Mesenchymal stem cell (in vitro differentiated cells and primary cell): ENCODE measurements around the gene RNASET2.
"Not testable (repeated sequence)": the region's sequence is repeated elsewhere in the genome, so short reads cannot be mapped to it uniquely, and the experiment has no call there.

Source experiments
- DNase-seq: peaks from one replicate; pipeline ENCODE4 v3.0.0-alpha.2; 2013
- H2AFZ ChIP-seq: one replicate; pipeline ENCODE4 v1.6.1; 2013; ENCODE audit warnings: low read depth, mild to moderate bottlenecking, control low read depth, inconsistent platforms, low read length, moderate library complexity
- H2AK5ac ChIP-seq: 2 replicates; pipeline ENCODE4 v1.6.1; 2013; ENCODE audit warnings: low read length, moderate library complexity, mild to moderate bottlenecking, inconsistent platforms; ENCODE audit not compliant: severe bottlenecking
- H2BK120ac ChIP-seq: one replicate; pipeline ENCODE4 v1.6.1; 2013; ENCODE audit warnings: low read depth, mild to moderate bottlenecking, inconsistent platforms, low read length, moderate library complexity
- H2BK12ac ChIP-seq, 2 experiments: one replicate each; pipeline ENCODE4 v1.6.1; 2013; ENCODE audit warnings: inconsistent platforms in 2 of 2, low read length in 2 of 2, mild to moderate bottlenecking in 2 of 2, moderate library complexity in 2 of 2, control low read depth in 1 of 2
- H2BK15ac ChIP-seq: one replicate; pipeline ENCODE4 v1.6.1; 2013; ENCODE audit warnings: mild to moderate bottlenecking, low read depth, inconsistent platforms; ENCODE audit not compliant: poor library complexity, severe bottlenecking
- H2BK5ac ChIP-seq: 2 replicates; pipeline ENCODE4 v1.6.1; 2013; ENCODE audit warnings: low read depth, mild to moderate bottlenecking, low read length, control low read depth, inconsistent platforms; ENCODE audit not compliant: poor library complexity, severe bottlenecking
- H3K14ac ChIP-seq, 2 experiments: one replicate each; pipeline ENCODE4 v1.6.1; 2013; ENCODE audit warnings: inconsistent platforms in 2 of 2, low read length in 2 of 2, control low read depth in 1 of 2, mild to moderate bottlenecking in 1 of 2, moderate library complexity in 1 of 2
- H3K18ac ChIP-seq, 2 experiments: one replicate each; pipeline ENCODE4 v1.6.1; 2013; ENCODE audit warnings: inconsistent platforms in 2 of 2, low read length in 2 of 2, control low read depth in 1 of 2, low read depth in 1 of 2, mild to moderate bottlenecking in 1 of 2
- H3K23ac ChIP-seq, 2 experiments: one replicate each; pipeline ENCODE4 v1.6.1; 2013; ENCODE audit warnings: inconsistent platforms in 2 of 2, low read length in 2 of 2, mild to moderate bottlenecking in 2 of 2, moderate library complexity in 2 of 2, control low read depth in 1 of 2
- H3K27ac ChIP-seq: 2 replicates; pipeline ENCODE4 v1.5.1; 2013; ENCODE audit warnings: mild to moderate bottlenecking, moderate library complexity, low read length, control low read depth, inconsistent platforms; ENCODE audit not compliant: poor library complexity, severe bottlenecking
- H3K27me3 ChIP-seq, 2 experiments: 2 replicates each; pipeline versions ENCODE4 v1.6.1 to v1.7.0; 2013; ENCODE audit warnings: low read length in 2 of 2, mild to moderate bottlenecking in 2 of 2, moderate library complexity in 2 of 2, control low read depth in 1 of 2, inconsistent platforms in 1 of 2; ENCODE audit not compliant: control insufficient read depth in 1 of 2, insufficient read depth in 1 of 2
- H3K36me3 ChIP-seq, 2 experiments: 2 replicates each; pipeline versions ENCODE4 v1.6.1 to v1.7.0; 2013; ENCODE audit warnings: low read length in 2 of 2, control low read depth in 1 of 2, inconsistent platforms in 1 of 2, low read depth in 1 of 2, mild to moderate bottlenecking in 1 of 2; ENCODE audit not compliant: insufficient read depth in 2 of 2, control insufficient read depth in 1 of 2
- H3K4ac ChIP-seq, 2 experiments: one replicate each; pipeline ENCODE4 v1.6.1; 2013; ENCODE audit warnings: inconsistent platforms in 2 of 2, low read length in 2 of 2, mild to moderate bottlenecking in 2 of 2, moderate library complexity in 2 of 2, control low read depth in 1 of 2, low read depth in 1 of 2
- H3K4me1 ChIP-seq: 2 replicates; pipeline ENCODE4 v1.6.1; 2013; ENCODE audit warnings: low read depth, low read length, control low read depth; ENCODE audit not compliant: control insufficient read depth, insufficient read depth
- H3K4me2 ChIP-seq: 2 replicates; pipeline ENCODE4 v1.6.1; 2013; ENCODE audit warnings: low read length, mild to moderate bottlenecking, inconsistent platforms; ENCODE audit not compliant: poor library complexity, severe bottlenecking
- H3K4me3 ChIP-seq, 2 experiments: 2 replicates each; pipeline versions ENCODE4 v1.5.1 to v1.7.0; 2013; ENCODE audit warnings: low read length in 2 of 2, mild to moderate bottlenecking in 2 of 2, control low read depth in 1 of 2, low read depth in 1 of 2; ENCODE audit not compliant: insufficient read depth in 1 of 2
- H3K79me1 ChIP-seq: replicated peaks from 2 replicates; pipeline ENCODE4 v1.6.1; 2013; ENCODE audit warnings: mild to moderate bottlenecking, control low read depth, low read length, inconsistent platforms; ENCODE audit not compliant: poor library complexity, severe bottlenecking
- H3K9ac ChIP-seq: 2 replicates; pipeline ENCODE4 v1.7.0; 2013; ENCODE audit warnings: mild to moderate bottlenecking, low read length, moderate library complexity
- H3K9me3 ChIP-seq: 2 replicates; pipeline ENCODE4 v1.7.0; 2013; ENCODE audit warnings: mild to moderate bottlenecking, low read length; ENCODE audit not compliant: control insufficient read depth
- H4K8ac ChIP-seq: one replicate; pipeline ENCODE4 v1.6.1; 2013; ENCODE audit warnings: inconsistent platforms, mild to moderate bottlenecking, low read length, moderate library complexity
- H4K91ac ChIP-seq: one replicate; pipeline ENCODE4 v1.6.1; 2013; ENCODE audit warnings: mild to moderate bottlenecking, low read length, inconsistent platforms
- WGBS: methylation state at CpG from one replicate; pipeline ENCODE4 v1.1.7; 2013; ENCODE audit warnings: mixed read lengths; 5-methylcytosine and 5-hydroxymethylcytosine counted together

Gene RNASET2

DNA sequence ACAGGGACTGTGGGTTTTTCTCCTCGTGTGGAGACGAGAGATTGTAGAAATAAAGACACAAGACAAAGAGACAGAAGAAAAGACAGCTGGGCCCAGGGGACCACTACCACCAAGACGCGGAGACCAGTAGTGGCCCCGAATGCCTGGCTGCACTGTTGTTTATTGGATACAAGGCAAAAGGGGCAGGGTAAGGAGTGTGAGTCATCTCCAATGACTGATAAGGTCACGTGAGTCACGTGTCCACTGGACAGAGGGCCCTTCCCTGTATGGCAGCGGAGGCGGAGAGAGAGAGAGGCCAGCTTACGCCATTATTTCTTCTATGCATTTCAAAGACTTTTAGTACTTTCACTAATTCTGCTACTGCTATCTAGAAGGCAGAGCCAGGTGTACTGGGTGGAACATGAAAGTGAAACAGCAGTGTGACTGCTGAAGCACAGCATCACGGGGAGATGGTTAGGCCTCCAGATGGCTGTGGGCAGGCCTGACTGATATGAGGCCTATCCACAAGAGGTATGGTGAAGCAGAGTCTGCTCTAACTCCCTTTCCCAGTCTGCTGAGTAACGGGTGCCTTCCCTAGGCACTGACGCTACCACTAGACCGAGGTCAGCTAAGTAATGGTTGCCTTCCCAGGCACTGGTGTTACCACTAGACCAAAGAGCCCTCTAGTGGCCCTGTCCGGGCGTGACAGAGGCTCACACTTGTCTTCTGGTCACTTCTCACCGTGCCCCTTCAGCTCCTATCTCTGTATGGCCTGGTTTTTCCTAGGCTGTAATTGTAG is 5.3 kb downstream of the RNASET2 start:
- DNase-seq, result peak; percentile 53
- not testable (repeated sequence) for H2AK5ac ChIP-seq, H3K23ac ChIP-seq, H3K4ac ChIP-seq, H3K14ac ChIP-seq, H3K4me3 ChIP-seq, H3K27ac ChIP-seq, H3K4me2 ChIP-seq, H3K9me3 ChIP-seq, H3K9ac ChIP-seq, H2BK120ac ChIP-seq, H2BK5ac ChIP-seq, H3K18ac ChIP-seq, H2AFZ ChIP-seq, H3K27me3 ChIP-seq, H2BK12ac ChIP-seq, H4K8ac ChIP-seq, H2BK15ac ChIP-seq, H4K91ac ChIP-seq
- WGBS, result 85% methylated on average over 14 of the region's 17 CpGs
- Histone ChIP-seq H3K79me1 (peaks cover 24% of the 10 kb centered on the region), H3K36me3 (peaks cover 0 to 40% of the 10 kb centered on the region in 2 experiments), H3K4me1 (peaks cover 12% of the 10 kb centered on the region)

DNA sequence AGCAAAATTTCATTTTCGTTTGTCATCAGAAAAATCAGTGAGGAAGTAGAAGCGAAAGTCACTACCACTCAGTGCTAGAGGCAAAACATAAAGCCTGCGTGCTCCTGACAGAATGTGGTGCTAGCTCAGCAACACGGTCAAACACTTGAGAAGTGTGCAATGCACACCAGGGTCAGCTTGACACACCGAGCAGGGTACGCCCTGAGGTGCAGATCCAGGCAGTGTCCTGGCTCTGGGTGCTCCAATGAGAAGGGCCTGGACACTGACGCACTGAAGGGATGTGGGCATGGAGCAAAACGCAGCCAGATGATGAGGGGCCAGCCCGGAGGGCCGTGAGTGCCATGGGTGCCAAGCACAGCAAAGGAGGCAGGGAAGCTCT is 5.9 kb downstream of the RNASET2 start:
- Histone ChIP-seq H3K14ac (peak overlapping the region in 1 of 2 experiments; percentile 59), H3K9ac (peak overlapping the region; percentile 15), H3K23ac (peak overlapping the region in 1 of 2 experiments; percentile 59), H3K36me3 (peaks cover 0 to 42% of the 10 kb centered on the region in 2 experiments), H4K8ac (no peak overlapping the region), H2BK120ac (no peak overlapping the region), H3K79me1 (peaks cover 22% of the 10 kb centered on the region), H3K27me3 (no peaks in the 10 kb centered on the region), H2BK12ac (no peak overlapping the region), H3K4me1 (peaks cover 8% of the 10 kb centered on the region), H3K4ac (no peak overlapping the region), H2AK5ac (no peak overlapping the region), H3K27ac (no peak overlapping the region), H4K91ac (peak overlapping the region; percentile 36), H3K9me3 (no peaks in the 10 kb centered on the region), H3K4me3 (peak overlapping the region; percentile 14 to 27), H3K4me2 (no peak overlapping the region), H3K18ac (no peak overlapping the region), H2BK5ac (no peak overlapping the region), H2AFZ (no peak overlapping the region), H2BK15ac (no peak overlapping the region)
- 97% methylated on average over 10 of the region's 10 CpGs for WGBS
- DNase-seq, result no peak

DNA sequence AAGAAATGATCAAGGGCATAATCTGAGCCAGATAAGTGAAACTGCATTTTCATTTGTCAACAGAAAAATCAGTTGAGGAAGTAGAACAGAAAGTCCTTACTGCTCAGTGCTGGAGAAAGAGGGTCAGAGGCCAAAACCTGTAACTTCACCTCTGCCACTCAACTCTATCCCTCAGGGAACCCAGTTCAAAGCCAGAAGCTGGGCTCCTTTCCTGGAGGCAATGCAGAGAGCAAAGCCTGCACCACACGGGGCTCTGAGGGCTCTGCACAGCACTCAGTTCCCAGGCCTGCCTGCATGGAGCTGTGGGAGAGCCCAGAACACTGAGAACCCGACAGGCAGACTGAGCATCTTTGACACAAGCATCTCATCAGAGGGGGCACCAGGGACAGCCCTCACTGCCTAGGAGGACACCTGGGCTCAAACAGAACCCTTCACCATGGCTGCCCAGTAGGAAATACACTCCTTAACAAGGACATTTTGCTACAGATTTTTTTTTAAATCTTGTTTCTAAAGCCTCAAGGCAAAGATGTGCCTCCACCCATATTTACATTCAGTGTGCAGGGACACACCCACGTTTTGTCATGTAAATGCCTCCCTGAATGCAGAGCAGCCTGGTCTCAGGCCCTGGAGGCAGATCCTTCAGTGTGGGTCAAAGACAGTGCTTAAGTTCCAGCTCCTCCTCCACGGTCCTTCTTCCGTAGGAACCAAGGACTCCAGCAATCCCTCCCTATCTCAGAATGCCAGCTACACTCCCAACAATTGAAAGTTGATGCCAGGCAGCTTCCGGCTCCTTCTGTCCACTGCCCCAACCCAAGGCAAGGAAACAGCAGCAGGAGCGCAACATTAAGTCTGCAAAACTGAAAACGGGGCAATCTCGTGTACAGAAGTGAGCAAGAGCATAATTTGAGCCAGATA is 6.6 kb downstream of the RNASET2 start:
- Histone ChIP-seq H2AK5ac (no peak overlapping the region), H3K4me3 (peak overlapping the region in 1 of 2 experiments; percentile 27), H3K79me1 (peaks cover 20% of the 10 kb centered on the region), H3K9ac (peak overlapping the region; percentile 15), H3K14ac (no peak overlapping the region), H2AFZ (no peak overlapping the region), H2BK120ac (no peak overlapping the region), H3K18ac (no peak overlapping the region), H2BK12ac (no peak overlapping the region), H3K9me3 (no peaks in the 10 kb centered on the region), H4K8ac (no peak overlapping the region), H3K4ac (no peak overlapping the region), H3K23ac (no peak overlapping the region), H3K36me3 (peaks cover 0 to 48% of the 10 kb centered on the region in 2 experiments), H3K27ac (no peak overlapping the region), H4K91ac (no peak overlapping the region), H2BK15ac (no peak overlapping the region), H3K27me3 (no peaks in the 10 kb centered on the region), H3K4me2 (no peak overlapping the region), H2BK5ac (no peak overlapping the region), H3K4me1 (peaks cover 3% of the 10 kb centered on the region)
- 82% methylated on average over 9 of the region's 9 CpGs for WGBS
- no peak for DNase-seq

DNA sequence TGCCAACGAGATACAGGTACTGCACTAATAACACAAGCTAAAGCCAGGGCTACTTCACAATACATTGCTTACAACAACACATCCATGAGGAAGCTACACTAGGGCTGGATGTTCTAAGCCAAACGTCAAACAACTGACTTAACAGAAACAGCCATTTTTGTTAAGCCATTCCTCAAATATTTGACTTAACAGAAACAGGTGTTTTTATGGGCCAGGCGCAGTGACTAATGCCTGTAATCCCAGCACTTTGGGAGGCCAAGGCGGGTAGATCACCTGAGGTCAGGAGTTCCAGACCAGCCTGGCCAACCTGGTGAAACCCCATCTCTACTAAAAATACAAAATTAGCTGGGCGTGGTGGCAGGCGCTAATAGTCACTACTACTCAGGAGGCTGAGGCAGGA is 7.6 kb downstream of the RNASET2 start:
- not testable (repeated sequence) for H4K91ac ChIP-seq, H3K27ac ChIP-seq, DNase-seq, H3K4me1 ChIP-seq, H2AK5ac ChIP-seq, H4K8ac ChIP-seq, H2BK5ac ChIP-seq, H3K14ac ChIP-seq, H3K9ac ChIP-seq, H3K4me2 ChIP-seq, H3K4me3 ChIP-seq, H2AFZ ChIP-seq, H3K23ac ChIP-seq, H3K27me3 ChIP-seq, H2BK12ac ChIP-seq, H2BK120ac ChIP-seq, H3K9me3 ChIP-seq, H2BK15ac ChIP-seq, H3K4ac ChIP-seq, H3K18ac ChIP-seq
- peaks cover 0 to 52% of the 10 kb centered on the region in 2 experiments for H3K36me3 ChIP-seq
- 91% methylated on average over 6 of the region's 6 CpGs for WGBS
- peaks cover 17% of the 10 kb centered on the region for H3K79me1 ChIP-seq
